ENCODE results near the gene CDH8. TPM values are rescaled to one million over a fixed set of nuclear protein-coding genes. Genes with fewer than 3 reads are reported as not detected.

Gene CDH8
- total RNA-seq, 1 experiment from 2014 or later: 11.1 TPM

- no peak for TF ChIP-seq ZNF532 (CRISPR knock-in tag; IDR thresholded peaks at IDR 0.05; ENCODE audit: borderline replicate concordance)
These were observed 43.1 kb downstream of the CDH8 start (continued) for GRCh38 chr16:61993108-61993507.

- peaks cover 3% of the 10 kb centered on the region; the same call in 1 of the 2 replicates for H3K9me3 Mint-ChIP-seq
- no peaks in the 10 kb centered on the region for H3K36me3 Mint-ChIP-seq
- ATAC-seq (no peak), DNase-seq (ENCODE audit: low spot score) (no peak)
- no peak overlapping the region for H3K4me3 Mint-ChIP-seq
- no peak for TF ChIP-seq CDX4 (CRISPR knock-in tag; IDR thresholded peaks at IDR 0.05; ENCODE audit: borderline replicate concordance)
- TF ChIP-seq ZBTB21 (CRISPR knock-in tag; IDR thresholded peaks at IDR 0.05; ENCODE audit: borderline replicate concordance): no peak
- no peak for TF ChIP-seq IRF1 (CRISPR knock-in tag; IDR thresholded peaks at IDR 0.05)
- no peak for TF ChIP-seq FOXP4 (CRISPR knock-in tag; IDR thresholded peaks at IDR 0.05)
- TF ChIP-seq ZNF512 (CRISPR knock-in tag; IDR thresholded peaks at IDR 0.05; ENCODE audit: borderline replicate concordance): no peak
- no peak for TF ChIP-seq ZNF423 (CRISPR knock-in tag; IDR thresholded peaks at IDR 0.05)
- TF ChIP-seq CTCF (IDR thresholded peaks at IDR 0.05): no peak
- no peak for TF ChIP-seq MAX (CRISPR knock-in tag; IDR thresholded peaks at IDR 0.05)
- no peak for TF ChIP-seq HMGXB4 (CRISPR knock-in tag; IDR thresholded peaks at IDR 0.05)
- no peak for TF ChIP-seq TEAD1 (CRISPR knock-in tag; IDR thresholded peaks at IDR 0.05)
- TF ChIP-seq FOXJ3 (CRISPR knock-in tag; IDR thresholded peaks at IDR 0.05; ENCODE audit: borderline replicate concordance): no peak
- no peak for TF ChIP-seq ZNF671 (CRISPR knock-in tag; IDR thresholded peaks at IDR 0.05)
- no peak for TF ChIP-seq ERG (CRISPR knock-in tag; IDR thresholded peaks at IDR 0.05)
- TF ChIP-seq JAZF1 (CRISPR knock-in tag; IDR thresholded peaks at IDR 0.05): no peak
- ChIA-PET POLR2A (no interaction called here), CTCF (no interaction called here)
- H3K4me1 Mint-ChIP-seq: peaks cover 10% of the 10 kb centered on the region
- no peak overlapping the region for H3K27ac Mint-ChIP-seq
- no peaks in the 10 kb centered on the region for H3K27me3 Mint-ChIP-seq (ENCODE audit: low read depth)
These were observed 48.7 kb downstream of the CDH8 start for GRCh38 chr16:61987474-61988012.
